GM12891 (cell line): ENCODE measurements around the gene KIF26A.

Experiments used
- DNase-seq: peaks from one replicate; pipeline ENCODE4 v3.0.0; 2011; ENCODE audit warnings: low spot score; ENCODE audit not compliant: insufficient read length
- FAIRE-seq: peaks from 2 replicates; lab custom pipeline; 2011; peaks lifted over from hg19 to GRCh38; lab: Jason Lieb, UNC
- PAX5 ChIP-seq: IDR thresholded peaks from 2 replicates; pipeline ENCODE4 v1.6.1; 2011; ENCODE audit warnings: low read length, moderate library complexity, mild to moderate bottlenecking; ENCODE audit not compliant: insufficient read depth, severe bottlenecking
- POLR2A ChIP-seq: IDR thresholded peaks from 2 replicates; pipeline ENCODE4 v1.6.1; 2011; ENCODE audit warnings: low read depth, low read length, control low read depth
- POLR2AphosphoS5 ChIP-seq: IDR thresholded peaks from 2 replicates; pipeline ENCODE4 v1.6.1; 2011; ENCODE audit warnings: low read depth, low read length, control low read depth
- POU2F2 ChIP-seq: IDR thresholded peaks from 2 replicates; pipeline ENCODE4 v1.6.1; 2011; ENCODE audit warnings: low read depth, mild to moderate bottlenecking, control low read depth, low read length, moderate library complexity
- SPI1 ChIP-seq: IDR thresholded peaks from 2 replicates; pipeline ENCODE4 v1.6.1; 2011; ENCODE audit warnings: low read depth, low read length, control low read depth
- TAF1 ChIP-seq: IDR thresholded peaks from 2 replicates; pipeline ENCODE4 v1.6.1; 2011; ENCODE audit warnings: low read depth, low read length, control low read depth

Gene KIF26A

DNA sequence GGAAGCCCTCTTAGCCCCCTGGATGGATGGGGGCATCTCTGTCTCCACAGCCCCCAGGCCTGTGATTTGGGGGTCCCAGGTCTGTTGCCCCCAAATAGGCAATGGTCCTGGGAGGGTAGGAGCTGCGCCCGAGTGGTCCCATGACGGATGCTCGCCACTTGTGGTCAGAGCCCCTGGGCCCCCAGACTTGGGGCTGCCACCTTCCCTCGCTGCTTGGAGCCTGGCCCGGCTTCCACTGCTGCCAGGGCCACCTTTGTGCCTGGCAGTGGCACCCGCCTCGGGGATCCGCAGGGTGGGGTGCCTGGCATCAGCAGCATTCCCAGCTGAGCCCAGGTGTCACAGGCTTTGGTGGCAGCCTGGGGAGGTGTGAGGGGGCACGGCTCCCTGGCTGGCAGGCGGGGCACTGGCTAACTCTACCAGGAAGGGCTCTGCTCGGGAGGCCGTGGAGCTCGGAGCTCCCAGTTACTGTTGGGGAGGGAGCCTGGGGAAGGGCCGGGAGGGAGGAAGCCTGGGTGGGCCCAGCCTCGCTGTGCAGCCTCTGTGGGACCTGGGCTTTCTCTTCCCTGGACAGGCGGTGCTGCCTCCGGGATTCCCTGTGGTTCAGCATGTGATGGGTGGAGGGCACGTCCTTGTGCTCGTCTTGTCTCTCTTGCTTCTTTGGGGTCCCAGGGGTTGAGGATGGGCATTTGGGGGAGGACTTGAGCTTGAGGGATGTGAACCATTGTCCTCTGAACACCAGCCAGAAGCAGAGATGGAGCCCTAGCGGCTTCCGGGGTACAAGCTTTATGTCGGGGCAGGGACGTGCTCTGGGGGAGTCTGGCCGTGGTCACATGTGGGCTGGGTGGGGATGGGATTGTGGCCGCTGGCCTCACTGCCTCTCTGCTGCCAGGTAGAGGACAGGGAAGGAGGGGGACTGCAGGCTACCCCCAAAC, 5.4 kb downstream of the KIF26A start:
- TF ChIP-seq SPI1 (no peak), PAX5 (no peak), POLR2AphosphoS5 (no peak), POU2F2 (no peak), POLR2A (no peak), TAF1 (no peak)
- FAIRE-seq, result no peak
- no peak for DNase-seq

DNA sequence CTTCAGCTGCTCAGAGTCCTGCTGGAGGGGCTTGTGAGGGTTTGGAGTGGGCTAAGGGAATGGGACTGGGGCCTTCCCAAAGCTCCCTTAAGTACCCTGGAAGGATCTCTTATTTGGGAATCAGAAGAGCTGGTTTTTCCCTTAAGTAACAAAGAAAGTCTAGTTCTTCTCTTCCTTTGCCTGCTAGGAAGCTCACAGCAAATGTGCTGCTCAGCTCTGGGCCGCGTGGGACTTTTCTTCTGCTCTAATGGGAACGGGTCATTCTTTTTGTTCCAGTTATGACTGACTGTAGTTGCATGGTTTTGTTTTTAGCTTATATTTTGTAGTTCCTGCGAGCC, 6.0 kb downstream of the KIF26A start:
- no peak for DNase-seq
- no peak for FAIRE-seq
- TF ChIP-seq PAX5 (no peak), SPI1 (no peak), POLR2A (no peak), TAF1 (no peak), POU2F2 (no peak), POLR2AphosphoS5 (no peak)

DNA sequence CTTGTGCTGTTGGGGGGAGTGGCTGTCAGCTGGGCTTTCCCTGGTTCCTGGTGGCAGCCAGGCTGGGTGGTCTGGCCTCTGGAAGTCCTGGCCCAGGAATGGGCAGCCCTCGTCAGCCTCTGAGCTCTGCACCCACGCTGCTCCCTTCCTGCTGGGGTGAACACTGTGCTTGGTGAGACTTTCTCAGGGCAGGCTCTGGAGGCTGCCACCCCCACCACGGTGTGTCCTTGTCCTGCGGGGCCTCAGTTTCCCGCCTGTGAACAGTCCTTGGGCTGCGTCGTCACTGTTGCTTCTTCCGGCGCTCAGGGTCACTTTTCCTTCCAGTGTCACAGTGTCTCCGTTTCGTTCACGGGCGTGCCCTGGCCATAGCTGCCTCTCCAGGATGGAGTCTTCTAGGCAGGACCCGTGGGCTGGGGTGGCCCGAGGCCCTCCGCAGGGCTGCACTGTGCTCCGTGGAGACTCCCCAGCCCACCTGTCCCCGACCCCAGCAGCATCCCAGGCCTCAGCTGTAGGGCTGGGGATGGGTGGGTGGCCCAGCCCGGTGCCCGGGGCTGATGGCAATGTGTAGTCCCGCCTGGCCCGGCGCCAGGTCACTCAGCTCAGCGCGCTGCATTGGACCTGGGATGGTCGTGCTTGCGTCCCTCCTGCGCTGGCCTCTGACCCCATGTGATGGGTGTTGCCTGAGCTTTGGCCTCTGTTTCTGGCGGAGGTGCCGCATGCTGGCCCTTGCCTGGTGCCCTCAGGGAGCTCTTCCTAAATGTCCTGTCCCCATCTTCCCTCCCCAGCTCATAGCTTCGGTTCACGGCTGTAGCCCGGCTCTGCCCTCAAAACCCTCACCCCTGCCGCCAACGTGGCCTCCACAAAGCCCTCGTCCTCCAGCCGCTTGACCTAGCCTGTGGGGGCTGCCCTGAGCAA, 6.8 kb downstream of the KIF26A start:
- FAIRE-seq (no peak), DNase-seq (no peak)
- TF ChIP-seq TAF1 (no peak), POLR2A (no peak)

DNA sequence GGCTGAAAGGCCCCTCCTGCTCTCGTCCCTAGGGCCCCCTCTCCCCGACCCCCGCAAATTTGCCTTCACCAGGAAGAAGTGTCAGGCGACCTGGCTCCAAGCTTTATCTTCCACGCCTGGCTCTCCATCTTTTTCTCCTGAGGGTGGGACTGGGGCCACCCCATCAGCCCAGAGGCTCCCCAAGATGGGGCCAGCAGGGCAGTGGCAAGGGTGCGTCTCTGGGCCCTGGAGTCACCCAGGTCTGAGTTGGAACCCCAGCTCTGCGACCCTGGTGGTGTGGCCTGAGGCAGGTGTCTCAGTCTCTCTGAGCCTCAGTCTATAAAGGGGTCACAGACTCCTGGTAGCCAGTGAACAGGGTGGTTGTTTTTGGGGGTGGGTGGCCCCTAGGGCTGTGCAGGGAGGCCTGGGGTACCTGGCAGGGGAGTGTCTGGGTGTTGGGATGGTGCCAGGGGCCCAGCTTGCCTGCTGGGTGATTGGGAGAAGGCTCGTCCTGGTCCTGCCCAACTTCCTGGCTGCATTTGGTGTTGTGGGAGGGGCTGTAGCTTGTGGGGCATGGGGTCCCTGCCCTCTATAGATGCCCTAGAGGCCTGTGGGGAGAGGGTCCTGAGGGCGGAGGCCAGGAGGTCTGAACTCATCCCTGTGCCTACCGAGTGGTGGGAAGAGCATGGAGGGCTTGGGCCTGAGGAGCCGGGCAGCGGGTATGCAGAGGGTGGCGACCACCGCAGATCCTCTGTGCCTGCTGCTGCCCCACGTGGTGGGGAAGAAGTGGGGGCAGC, 7.6 kb downstream of the KIF26A start:
- FAIRE-seq (no peak), DNase-seq (no peak)
- TF ChIP-seq SPI1 (no peak), TAF1 (no peak), POU2F2 (no peak), PAX5 (no peak), POLR2AphosphoS5 (no peak), POLR2A (no peak)

DNA sequence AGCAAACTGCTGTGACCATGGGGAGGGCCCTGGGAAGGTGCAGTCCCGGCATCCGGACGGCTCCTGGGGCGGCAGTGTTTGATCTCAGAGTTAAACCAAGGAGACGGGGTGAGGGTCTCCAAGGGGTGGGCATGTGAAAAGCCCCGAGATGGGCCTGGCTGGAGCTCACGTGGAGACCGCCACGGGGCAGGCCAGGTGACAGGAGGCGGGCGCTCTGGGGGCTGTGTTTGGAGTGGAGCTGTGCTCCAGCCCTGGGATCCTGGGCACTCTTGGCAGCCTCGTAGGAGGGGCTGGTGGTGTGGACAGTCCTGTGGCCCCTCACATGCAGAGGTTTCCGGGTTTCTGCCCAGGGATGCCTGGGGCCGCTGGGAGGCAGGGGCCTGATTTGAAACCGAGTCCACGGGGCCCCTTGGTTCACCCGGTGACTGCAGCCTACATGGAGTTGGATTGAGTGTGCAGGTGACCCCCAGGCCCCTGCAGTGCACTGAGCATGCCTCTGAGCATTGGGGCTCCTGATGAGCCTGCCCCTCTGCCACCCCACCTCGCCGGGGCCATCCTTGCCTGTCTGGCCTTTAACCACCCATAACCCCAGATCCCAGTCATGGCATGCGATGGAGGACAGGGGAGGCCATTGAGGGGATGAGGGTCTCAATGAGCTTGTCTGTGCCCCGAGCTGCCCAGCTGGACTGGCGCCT, 8.4 kb downstream of the KIF26A start:
- TF ChIP-seq POLR2AphosphoS5 (no peak), TAF1 (no peak), PAX5 (no peak), POU2F2 (no peak), POLR2A (no peak)
- DNase-seq (no peak), FAIRE-seq (no peak)

DNA sequence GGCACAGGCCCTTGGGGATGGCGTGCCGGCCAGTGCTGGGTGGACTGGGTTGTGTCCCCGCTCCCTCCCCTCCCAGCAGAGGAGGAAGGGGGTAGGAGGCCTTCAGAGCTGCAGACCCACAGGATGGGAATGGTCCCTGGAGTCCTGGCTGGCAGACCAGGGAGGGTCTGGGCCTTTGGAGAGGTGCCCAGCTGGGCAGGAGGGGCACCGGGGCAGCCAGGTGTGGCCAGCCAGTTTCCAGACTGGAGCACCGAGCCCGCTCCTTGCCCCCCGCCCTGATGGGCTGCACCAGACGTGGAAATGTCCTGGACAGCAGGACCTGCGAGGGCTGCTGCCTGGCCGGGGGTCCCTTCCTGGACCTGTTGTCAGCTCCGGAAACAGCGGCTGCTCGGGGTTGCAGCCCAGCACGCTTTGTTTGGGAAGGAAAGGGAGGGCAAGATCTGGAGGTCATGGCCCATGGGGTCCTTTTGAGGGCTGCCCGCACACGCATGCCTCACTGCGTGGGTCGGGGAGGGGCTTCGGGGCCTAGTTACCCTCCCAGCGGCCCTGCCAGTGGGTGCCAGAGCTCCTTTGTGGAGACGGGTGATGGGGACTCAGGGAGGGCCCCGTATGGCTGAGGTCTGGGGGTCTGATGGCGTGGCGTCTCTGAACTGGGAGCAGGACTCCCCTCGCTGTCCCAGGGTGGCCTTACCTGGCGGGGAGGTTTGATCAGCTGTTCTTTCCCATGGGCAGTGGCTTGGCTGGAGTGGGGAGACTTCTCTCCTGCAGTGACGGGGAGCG, 9.1 kb downstream of the KIF26A start:
- TF ChIP-seq POU2F2 (no peak), POLR2AphosphoS5 (no peak), SPI1 (no peak), PAX5 (no peak), POLR2A (no peak), TAF1 (no peak)
- FAIRE-seq, result no peak
- no peak for DNase-seq

DNA sequence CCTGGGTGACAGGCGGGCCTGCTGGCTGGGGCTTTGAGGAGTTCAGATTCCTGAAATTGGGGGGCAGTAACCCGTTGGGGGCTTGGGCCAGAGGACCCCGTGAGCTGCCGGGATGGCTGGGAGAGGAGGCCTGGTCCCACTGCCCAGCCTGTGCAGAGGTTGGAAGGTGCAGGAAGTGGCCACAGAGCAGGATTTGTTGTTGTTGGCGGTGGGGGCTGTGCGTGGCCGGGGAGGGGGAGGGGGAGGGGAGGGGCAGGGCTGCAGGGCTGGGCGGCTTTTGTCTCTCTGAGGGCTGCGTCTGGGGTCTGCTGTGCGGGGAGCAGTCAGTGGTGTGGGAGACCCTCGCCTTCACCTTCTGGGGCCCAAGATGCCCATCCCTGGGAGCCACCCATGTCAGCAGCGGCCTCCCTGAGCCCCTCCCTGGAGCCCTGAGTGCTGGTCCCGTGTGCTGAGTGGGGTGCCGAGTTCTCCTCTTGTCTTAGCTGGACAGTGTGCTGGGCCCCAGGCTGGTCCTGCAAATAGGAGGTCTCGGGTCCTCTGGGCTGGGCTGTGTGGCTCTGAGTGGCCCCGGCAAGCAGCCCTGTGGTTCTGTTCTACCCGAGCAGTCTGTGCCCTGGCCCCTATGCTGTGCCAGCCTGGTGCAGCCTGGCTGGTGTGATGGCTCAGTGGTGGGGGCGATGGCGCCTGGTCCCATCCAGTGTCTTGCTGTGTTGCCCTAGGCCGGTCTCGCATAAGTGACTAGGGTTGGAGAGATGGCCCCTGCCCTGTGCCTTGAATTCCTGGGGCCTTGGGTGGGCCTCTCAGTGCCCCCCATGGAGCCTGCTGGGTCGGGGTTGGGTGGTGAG, 10.3 kb downstream of the KIF26A start:
- TF ChIP-seq POLR2AphosphoS5, result no peak
- no peak for TF ChIP-seq POLR2A
- TF ChIP-seq POU2F2, result no peak
- TF ChIP-seq SPI1, result no peak
- TF ChIP-seq PAX5, result no peak
- no peak for TF ChIP-seq TAF1
- FAIRE-seq (no peak), DNase-seq (no peak)
